GM10266 (cell line): ENCODE data around the gene TWF2.

ENCODE experiments used
- DNase-seq: peaks from one replicate; pipeline ENCODE4 v3.0.0; 2012; ENCODE audit errors: extremely low spot score
- CTCF ChIP-seq: IDR thresholded peaks from 2 replicates; pipeline ENCODE4 v1.5.1; 2012; ENCODE audit warnings: mild to moderate bottlenecking, low read depth; ENCODE audit not compliant: control insufficient read depth, insufficient read depth; ENCODE audit errors: missing control alignments

Gene TWF2

GRCh38 chr3:52225452-52226228 is 13.3 kb downstream of the TWF2 start, which contains the start of gene TLR9:
TSS of gene TLR9 (minus strand) at chr3:52225645. CDS start at chr3:52225529, 116 bp downstream.
- no peak for TF ChIP-seq CTCF
- peak; percentile 84 for DNase-seq

- TF ChIP-seq CTCF: no peak
- DNase-seq: no peak
Observed at GRCh38 chr3:52223449-52224408, 15.2 kb downstream of the TWF2 start.

DNA sequence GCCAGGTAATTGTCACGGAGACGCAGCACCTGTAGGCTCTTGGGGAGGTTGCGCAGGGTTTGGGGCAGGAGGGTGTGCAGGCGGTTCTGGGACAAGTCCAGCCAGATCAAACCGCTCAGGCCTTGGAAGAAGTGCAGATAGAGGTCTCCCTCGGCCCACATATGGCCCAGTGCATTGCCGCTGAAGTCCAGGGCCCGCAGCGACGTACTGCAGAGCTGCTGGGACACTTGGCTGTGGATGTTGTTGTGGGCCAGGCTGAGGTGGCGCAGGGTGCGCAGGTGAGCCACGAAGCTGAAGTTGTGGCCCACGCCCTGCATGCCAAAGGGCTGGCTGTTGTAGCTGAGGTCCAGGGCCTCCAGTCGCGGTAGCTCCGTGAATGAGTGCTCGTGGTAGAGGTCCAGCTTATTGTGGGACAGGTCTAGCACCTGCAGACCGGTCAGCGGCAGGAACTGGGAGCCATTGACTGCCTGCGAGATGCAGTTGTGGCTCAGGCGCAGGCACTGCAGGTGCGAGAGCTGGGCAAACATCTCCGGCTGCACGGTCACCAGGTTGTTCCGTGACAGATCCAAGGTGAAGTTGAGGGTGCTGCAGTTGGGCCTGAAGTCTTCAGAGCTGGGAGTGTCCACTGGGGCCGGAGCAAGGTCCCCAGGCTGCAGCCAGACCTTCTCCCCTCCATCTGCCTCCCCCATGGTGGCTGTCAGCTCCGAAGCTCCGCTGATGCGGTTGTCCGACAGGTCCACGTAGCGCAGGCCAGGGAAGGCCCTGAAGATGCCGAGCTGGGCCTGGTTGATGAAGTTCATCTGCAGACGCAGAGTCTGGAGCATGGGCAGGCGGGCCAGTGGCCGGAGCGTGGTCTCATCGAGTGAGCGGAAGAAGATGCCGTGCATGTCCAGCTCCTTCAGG is 16.4 kb downstream of the TWF2 start:
- TF ChIP-seq CTCF: no peak
- DNase-seq: no peak

- DNase-seq: no peak
- no peak for TF ChIP-seq CTCF
Observed at GRCh38 chr3:52221563-52222318, 17.2 kb downstream of the TWF2 start.

DNA sequence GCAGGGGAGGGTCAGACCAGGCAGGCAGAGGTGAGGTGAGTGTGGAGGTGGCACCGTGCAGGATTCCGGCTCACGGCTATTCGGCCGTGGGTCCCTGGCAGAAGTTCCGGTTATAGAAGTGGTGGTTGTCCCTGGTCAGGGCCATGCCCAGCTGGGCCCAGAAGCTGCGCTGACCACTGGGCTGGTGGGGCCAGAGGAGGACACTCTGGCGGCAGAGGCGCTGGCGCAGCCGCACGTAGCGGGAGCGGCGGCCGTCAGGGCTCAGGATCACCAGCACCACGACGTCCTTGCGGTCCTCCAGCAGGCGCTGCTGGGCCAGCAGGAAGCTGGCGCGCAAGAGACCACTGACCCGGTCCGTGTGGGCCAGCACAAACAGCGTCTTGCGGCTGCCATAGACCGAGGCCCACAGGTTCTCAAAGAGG is 17.8 kb downstream of the TWF2 start:
- TF ChIP-seq CTCF: no peak
- no peak for DNase-seq

DNA sequence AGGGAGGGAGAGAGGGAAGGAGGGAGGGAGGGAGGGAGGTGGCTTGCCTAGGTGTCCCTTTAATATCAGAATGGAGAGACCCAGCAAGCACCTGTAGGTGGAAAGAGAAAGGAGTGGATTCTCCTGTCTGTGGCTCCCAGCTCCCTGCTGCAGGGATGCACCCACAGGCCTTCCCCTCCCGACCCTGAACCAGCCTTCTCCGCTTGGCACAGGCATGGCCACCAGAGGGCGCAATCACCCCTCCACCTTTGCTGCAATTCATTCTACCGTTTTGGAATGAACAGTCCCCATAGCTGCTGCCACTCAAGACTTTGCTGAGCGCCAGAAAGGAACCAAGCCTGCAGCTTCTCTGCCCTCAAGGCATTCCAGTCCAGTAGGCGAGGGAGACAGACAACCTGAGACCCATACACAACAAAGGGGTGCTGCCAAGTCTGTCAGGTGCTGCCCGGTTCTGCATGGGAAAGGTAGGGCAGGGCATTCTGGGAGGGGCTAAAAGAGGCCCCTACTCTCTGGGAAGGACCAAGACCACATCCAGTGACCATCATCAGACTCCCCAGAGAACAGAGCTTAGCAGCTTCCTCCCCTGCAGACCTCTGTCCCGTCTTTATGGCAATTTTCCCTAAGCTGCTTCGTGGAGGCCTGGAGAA is 18.5 kb downstream of the TWF2 start:
- peak; percentile 94 for TF ChIP-seq CTCF
- DNase-seq: peak; percentile 87
